ENCODE measurements around the gene SIL1.
"Not testable (repeated sequence)": the region's sequence is repeated elsewhere in the genome, so short reads cannot be mapped to it uniquely, and the experiment has no call there.

The SIL1 gene

DNA sequence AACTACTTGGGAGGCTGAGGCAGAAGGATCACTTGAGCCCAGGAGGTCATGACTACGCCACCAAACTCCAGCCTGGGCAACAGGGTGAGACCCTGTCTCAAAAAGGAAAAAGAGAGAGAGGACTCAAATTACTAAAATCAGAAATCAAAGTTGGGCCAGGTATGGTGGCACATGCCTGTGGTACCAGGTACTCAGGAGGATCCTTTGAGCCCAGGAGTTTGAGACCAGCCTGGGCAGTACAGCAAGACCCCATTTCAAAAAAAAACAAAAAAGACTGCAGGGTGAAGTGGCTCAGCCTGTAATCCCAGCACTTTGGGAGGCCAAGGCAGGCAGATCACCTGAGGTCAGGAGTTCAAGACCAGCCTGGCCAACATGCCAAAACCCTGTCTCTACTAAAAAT is 23.8 kb downstream of the SIL1 start:
- DNase-seq (ENCODE audit: low read depth): not testable (repeated sequence)

DNA sequence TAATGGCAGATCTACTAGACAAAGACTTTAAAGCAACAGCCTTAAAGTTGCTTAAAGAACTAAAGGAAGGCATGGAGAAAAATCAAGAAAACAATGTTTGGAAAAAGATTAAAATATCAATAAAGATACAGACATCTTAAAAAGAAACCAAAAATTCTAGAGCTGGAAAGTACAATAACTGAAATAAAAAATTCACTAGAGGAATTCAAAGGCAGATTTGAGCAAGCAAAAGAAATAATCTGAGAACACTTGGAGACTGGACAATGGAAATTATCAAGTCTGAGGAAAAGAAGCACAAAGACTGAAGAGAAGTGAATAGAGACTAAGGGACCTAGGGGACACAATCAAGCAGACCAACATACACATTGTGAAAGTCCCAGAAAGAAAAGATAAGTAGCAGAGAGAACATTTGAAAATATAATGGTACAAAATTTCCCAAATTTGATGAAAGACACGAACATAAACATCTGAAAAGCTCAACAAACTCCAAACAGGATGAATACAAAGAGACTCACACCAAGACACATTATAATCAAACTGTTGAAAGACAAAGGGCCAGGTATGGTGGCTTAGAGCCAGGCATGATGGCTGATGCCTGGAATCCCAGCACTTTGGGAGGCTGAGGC is 26.3 kb downstream of the SIL1 start:
- no peak for DNase-seq (ENCODE audit: low read depth)

GRCh38 chr5:139167952-139168720 is 30.0 kb downstream of the SIL1 start:
- DNase-seq (ENCODE audit: low read depth): no peak

- no peak for DNase-seq (ENCODE audit: low read depth)
These were observed 30.6 kb downstream of the SIL1 start for GRCh38 chr5:139167533-139167932.

GRCh38 chr5:139167063-139167462 is 31.1 kb downstream of the SIL1 start:
- DNase-seq (ENCODE audit: low read depth): no peak

DNA sequence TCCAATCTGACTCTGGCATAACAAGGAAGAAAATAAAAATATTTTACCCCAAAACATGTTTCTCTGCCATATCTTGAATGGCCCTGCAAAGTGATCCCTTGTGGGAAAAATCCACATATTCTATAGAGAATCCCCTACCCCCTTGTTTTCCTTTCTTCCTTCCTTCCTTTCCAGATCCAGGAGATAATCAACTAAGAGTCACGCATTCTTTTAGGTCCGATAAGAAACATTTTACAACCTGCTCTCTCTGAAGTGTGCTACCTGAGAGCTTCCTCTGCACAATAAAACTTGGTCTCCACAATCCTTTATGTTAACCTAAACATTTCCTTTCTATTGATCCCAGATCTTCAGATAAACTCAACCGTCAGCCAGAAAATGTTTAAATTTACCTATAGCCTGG is 33.3 kb downstream of the SIL1 start:
- not testable (repeated sequence) for DNase-seq (ENCODE audit: low read depth)

- no peak for DNase-seq (ENCODE audit: low read depth)
These were observed 34.1 kb downstream of the SIL1 start for GRCh38 chr5:139164020-139164419.

DNA sequence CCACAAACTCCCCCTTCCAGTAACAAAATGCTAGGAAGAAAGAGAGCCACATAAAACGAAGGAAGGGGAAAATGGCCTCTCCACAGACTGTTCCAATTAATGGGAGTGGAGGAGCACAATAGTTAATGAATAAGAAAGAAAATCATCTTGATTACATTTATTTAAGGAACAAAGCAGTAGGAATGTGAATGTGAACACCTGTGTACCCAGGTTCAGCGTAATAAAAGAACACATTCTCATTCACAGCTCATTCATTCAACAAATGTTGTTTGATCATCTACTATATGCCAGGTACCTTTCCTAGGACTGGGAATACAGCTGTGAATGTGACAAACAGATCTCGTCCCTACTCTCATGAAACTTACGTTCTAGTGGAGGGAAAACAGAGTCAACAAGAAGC is 35.7 kb downstream of the SIL1 start:
- DNase-seq (ENCODE audit: low read depth): no peak

DNA sequence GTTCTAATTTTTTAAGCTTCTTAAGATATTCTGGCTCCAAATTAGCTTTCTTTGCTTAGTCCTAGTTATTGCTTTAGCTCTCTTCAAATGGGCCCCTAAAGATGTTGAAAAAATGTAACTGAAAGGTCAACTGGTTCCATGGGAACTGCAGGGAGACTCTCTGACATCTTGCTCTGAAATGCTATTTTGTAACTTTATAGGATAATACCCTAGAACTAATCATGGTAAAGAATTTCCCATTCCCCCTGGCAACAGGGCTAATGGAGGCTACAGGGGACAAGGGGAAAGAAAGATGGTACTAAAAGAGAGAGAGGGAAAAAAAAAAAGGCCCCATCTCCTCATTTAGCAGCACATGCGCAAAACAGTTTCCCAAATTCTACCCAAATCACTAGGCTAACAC is 39.4 kb downstream of the SIL1 start:
- DNase-seq (ENCODE audit: low read depth): no peak

- no peak for DNase-seq (ENCODE audit: low read depth)
These were observed 40.6 kb downstream of the SIL1 start for GRCh38 chr5:139157556-139157955.

DNA sequence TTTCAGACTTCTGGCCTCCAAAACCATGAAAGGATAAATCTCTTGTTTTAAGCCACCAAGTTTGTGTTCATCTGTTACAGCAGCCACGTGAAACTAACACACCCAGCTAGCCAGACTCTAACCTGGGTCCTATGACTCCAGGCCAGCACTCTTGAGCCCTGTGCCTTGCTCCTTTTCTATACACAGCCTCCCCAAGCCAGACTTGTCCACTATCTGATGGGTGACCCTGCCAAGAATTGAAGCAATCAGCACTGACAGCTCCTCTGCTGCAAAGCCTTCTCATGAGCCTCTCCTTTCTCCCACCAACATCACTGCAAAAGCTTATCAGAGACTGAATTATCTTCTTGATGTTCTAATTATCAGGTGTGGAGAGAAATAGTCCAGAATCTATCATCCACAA is 41.4 kb downstream of the SIL1 start:
- no peak for DNase-seq (ENCODE audit: low read depth)

DNA sequence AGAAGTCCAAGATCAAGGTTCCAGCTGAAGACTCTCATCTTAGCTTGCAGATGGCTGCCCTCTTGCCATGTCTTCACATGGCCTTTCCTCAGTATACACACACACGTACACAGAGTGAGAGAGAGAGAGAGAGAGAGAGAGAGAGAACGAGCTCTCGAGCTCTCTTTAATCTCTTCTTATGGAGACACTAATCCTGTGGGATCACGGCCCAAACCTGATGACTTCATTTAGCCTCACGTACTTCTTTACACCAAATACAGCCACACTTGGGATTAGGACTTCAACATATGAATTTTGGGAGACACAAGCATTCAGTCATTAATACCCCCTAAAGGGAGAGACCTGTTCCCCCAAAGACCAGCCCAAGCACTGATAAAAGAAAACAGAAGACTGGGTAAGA is 42.8 kb downstream of the SIL1 start:
- no peak for DNase-seq (ENCODE audit: low read depth)

GRCh38 chr5:139151902-139152301 is 46.3 kb downstream of the SIL1 start:
- no peak for DNase-seq (ENCODE audit: low read depth)

DNA sequence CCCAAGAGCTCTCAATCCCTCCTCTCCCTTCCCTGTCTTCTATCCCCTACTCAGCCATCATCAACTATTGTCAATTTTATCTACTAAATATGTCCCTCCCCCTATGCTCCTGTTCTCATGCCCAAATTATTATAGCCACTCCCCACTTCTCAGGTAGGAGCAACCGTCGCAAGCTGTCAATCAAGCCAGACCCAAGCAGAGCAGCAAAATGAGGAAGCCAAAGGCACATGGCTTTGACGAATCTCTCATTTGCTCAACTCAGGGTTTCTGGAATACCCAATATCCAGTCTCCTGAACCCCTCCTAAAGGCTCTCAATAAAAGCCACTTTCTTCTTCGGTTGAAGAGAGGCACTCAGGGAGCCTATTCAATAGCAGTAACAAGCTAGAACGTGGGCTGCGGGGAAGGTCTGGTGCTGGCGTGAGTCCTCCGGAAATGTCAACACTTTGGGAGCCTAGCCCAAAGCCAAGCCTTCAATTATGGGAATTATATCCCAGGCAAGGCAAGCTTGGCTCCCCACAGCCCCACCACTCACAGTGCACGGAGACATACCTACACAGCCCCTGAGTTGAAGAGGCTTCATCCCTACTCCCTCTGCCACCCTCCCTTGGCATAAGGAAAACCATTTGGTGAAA is 47.7 kb downstream of the SIL1 start:
- no peak for DNase-seq (ENCODE audit: low read depth)

DNA sequence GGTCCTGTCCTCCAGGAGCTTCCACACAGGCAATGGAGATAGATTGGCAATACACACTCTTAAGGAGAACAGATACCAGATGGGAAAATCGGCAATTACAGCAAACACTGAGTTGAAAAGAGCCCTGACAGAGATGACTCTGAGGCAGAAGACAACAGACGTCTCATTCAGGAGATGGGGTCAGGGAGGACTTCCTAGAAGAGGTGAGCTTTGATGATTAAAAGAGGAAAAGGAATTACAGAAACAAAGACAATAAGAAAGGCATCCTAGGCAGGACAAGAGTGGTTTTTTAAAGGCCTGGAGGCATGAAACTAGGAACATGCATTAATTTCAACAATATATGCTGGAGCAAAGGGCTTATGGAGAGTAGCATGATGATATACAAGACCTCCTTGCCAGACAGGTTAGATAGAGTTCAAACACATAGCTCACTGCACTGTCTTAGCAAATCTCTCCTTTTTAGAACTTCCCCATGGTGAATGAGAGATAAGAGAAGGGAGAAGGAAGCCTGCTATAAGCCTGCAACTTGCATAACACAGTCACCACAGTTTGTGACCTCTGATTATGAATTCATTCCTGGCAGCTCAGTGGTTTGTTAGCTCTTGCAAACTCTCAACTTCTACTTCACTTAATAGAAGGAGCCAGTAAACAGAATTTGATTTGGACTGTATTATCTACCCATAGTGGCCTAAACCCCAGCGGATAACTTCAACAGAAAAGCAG is 48.5 kb downstream of the SIL1 start:
- DNase-seq (ENCODE audit: low read depth): no peak

DNA sequence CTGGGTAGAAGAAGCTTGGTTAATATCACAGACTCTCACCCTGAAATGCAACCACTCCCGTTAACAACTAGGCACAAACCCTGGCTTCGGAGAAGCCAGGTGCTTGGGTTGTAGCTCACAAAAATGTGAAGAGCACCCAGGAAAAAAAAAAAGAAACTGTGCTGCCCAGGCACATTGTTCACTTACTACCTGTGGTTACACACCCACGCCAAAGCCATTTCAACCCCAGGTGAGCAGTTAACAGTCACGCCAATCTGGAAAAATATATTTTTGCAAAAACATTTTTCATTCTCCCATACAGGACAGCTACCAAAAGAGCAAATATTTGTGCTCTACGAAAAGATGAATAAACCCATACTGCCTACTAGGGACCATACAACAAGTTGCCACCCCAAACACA is 49.2 kb downstream of the SIL1 start:
- no peak for DNase-seq (ENCODE audit: low read depth)

DNA sequence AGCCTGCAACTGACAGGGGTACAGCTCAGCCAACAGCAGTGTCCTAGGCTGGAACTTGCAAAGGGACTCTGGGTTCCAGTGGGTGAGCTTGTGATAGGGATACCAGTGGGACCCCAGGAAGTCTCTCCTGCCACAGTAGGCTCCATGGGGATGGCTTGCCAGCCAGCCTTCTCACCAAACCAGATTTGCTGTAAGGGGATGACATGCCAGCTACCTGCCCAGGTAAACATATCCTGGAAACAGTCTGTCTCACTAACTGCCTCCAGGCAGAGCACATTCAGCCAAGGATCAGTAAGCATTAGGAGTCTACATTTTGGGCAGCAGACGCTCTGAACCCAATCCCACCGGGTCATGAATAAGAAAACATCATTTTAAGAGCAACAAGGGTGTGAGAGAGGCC is 49.9 kb downstream of the SIL1 start:
- no peak for DNase-seq (ENCODE audit: low read depth)

DNA sequence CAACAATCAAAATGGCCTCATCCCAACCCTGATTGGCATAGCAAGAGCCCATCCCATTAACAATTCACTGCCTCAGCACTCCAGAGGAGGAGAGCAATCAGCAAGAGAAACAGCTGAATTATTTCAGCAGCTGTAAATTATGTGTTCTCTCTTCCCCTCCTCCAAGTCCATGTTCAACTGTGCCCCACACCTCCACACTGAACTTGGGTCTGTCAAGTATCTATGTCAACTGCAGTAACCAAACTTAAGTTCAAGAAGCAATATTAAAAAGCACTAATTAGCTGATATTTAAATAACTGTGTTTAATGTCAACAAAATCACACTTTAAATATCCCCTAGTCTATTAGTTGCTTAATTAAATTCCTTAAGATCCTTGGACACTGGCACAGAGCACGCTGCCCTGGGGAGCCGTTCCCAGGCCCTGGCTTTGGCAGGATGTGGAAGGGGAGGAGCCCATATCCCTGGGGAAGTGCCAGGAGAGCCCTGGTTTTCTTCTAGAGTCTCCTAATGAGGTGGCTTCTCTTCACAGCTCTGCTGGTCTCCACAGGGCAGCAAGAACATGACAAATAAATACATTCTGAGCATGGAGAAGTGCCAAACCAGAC is 50.6 kb downstream of the SIL1 start:
- DNase-seq (ENCODE audit: low read depth): peak; percentile 64

DNA sequence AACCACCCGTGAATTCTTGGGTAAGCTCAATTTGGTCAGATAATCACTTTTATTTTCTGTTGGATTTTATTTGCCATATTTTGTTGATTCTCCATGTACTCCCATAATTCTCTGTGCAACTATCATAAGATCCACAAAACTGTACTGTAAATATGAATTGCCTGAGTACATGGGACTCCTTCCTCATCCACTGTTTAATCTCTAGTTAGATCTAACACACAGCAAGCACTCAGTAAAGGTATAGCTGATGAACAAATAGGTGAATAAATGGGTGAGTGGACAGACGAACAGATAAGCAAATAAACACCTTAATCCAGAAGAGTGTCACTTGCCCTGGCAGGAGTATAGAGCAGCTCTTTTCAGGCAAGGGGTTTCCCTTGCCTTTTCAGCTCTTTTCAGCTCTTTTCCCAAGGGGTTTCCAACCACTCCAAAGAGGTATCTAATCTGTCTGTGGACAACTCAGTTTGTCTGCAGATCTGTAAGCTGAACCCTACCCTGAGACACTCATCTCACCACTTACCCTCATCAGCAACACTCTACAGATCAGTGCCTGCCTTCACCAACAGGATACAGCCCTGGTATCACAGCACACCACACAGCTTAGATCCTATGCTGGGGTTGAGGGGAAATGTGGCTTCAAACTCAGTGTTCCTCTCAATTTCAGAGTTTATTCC is 51.2 kb downstream of the SIL1 start:
- DNase-seq (ENCODE audit: low read depth): no peak

- no peak for DNase-seq (ENCODE audit: low read depth)
These were observed 56.5 kb downstream of the SIL1 start for GRCh38 chr5:139141446-139142204.

GRCh38 chr5:139140591-139141071 is 57.5 kb downstream of the SIL1 start:
- DNase-seq (ENCODE audit: low read depth): peak; percentile 47
